Measurements from ENCODE around the gene GTPBP3. TPM values are rescaled to one million over a fixed set of nuclear protein-coding genes. Genes with fewer than 3 reads are reported as not detected.

Gene GTPBP3
- total and polyA plus RNA-seq, 9 of the 15 experiments (the other 6 are each of a cell fraction or from before 2014, with no cell fraction given): 4.9 to 124 (median 22.6) TPM

DNA sequence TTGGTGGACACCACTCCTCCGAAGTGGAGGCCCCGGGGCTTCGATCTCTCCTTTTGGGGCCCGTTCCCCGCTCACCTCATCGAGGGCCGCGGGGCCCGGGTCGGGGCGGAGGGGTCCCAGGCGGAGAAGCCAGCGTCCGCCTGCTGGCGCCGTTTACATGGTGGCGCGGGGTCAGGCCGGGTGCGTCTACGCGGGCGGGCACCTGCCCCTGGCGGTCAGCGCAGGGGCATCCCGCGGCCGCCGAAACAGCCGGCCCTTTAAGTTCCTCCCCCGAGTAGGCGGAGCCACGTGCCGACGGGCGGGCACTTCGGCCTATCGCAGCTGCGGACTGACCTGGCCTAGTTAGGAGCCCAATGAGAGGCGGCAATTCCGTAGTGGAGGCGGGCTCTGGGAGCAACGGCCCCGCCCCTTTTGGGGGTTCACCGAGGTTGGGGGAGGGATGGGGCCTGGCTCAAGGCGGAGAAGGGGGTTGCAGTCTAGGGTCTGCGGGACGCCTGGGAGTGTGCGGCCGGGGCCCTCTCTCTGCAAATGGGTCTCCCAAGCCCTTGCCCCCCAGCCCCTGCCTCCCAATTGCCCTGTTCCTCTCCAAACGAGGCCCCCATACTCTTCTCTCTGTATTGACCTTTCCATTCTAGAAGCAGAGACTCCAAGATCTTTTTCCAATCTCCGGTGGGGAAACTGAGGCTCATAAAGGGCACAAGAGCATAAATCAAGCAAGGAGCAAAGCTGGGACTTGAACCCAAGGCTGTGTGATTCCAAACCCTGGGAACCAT is 34.0 kb upstream of the GTPBP3 start, which contains the start of gene ABHD8 (continued):
- TF ChIP-seq, protein P1, sequence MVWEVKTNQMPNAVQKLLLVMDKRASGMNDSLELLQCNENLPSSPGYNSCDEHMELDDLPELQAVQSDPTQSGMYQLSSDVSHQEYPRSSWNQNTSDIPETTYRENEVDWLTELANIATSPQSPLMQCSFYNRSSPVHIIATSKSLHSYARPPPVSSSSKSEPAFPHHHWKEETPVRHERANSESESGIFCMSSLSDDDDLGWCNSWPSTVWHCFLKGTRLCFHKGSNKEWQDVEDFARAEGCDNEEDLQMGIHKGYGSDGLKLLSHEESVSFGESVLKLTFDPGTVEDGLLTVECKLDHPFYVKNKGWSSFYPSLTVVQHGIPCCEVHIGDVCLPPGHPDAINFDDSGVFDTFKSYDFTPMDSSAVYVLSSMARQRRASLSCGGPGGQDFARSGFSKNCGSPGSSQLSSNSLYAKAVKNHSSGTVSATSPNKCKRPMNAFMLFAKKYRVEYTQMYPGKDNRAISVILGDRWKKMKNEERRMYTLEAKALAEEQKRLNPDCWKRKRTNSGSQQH (CRISPR knock-in tag; IDR thresholded peaks at IDR 0.05): no peak
- no peak for TF ChIP-seq MIER1 (IDR thresholded peaks at IDR 0.05; ENCODE audit: low read depth)
- TF ChIP-seq, protein P2, sequence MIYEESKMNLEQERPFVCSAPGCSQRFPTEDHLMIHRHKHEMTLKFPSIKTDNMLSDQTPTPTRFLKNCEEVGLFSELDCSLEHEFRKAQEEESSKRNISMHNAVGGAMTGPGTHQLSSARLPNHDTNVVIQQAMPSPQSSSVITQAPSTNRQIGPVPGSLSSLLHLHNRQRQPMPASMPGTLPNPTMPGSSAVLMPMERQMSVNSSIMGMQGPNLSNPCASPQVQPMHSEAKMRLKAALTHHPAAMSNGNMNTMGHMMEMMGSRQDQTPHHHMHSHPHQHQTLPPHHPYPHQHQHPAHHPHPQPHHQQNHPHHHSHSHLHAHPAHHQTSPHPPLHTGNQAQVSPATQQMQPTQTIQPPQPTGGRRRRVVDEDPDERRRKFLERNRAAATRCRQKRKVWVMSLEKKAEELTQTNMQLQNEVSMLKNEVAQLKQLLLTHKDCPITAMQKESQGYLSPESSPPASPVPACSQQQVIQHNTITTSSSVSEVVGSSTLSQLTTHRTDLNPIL (CRISPR knock-in tag; IDR thresholded peaks at IDR 0.05): no peak
- TF ChIP-seq, protein P3, sequence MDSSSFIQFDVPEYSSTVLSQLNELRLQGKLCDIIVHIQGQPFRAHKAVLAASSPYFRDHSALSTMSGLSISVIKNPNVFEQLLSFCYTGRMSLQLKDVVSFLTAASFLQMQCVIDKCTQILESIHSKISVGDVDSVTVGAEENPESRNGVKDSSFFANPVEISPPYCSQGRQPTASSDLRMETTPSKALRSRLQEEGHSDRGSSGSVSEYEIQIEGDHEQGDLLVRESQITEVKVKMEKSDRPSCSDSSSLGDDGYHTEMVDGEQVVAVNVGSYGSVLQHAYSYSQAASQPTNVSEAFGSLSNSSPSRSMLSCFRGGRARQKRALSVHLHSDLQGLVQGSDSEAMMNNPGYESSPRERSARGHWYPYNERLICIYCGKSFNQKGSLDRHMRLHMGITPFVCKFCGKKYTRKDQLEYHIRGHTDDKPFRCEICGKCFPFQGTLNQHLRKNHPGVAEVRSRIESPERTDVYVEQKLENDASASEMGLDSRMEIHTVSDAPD (CRISPR knock-in tag; IDR thresholded peaks at IDR 0.05): no peak
- TF ChIP-seq CEBPB (tag; IDR thresholded peaks at IDR 0.05): no peak
- TF ChIP-seq, protein P4, sequence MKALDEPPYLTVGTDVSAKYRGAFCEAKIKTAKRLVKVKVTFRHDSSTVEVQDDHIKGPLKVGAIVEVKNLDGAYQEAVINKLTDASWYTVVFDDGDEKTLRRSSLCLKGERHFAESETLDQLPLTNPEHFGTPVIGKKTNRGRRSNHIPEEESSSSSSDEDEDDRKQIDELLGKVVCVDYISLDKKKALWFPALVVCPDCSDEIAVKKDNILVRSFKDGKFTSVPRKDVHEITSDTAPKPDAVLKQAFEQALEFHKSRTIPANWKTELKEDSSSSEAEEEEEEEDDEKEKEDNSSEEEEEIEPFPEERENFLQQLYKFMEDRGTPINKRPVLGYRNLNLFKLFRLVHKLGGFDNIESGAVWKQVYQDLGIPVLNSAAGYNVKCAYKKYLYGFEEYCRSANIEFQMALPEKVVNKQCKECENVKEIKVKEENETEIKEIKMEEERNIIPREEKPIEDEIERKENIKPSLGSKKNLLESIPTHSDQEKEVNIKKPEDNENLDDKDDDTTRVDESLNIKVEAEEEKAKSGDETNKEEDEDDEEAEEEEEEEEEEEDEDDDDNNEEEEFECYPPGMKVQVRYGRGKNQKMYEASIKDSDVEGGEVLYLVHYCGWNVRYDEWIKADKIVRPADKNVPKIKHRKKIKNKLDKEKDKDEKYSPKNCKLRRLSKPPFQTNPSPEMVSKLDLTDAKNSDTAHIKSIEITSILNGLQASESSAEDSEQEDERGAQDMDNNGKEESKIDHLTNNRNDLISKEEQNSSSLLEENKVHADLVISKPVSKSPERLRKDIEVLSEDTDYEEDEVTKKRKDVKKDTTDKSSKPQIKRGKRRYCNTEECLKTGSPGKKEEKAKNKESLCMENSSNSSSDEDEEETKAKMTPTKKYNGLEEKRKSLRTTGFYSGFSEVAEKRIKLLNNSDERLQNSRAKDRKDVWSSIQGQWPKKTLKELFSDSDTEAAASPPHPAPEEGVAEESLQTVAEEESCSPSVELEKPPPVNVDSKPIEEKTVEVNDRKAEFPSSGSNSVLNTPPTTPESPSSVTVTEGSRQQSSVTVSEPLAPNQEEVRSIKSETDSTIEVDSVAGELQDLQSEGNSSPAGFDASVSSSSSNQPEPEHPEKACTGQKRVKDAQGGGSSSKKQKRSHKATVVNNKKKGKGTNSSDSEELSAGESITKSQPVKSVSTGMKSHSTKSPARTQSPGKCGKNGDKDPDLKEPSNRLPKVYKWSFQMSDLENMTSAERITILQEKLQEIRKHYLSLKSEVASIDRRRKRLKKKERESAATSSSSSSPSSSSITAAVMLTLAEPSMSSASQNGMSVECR (CRISPR knock-in tag; IDR thresholded peaks at IDR 0.05): no peak
- TF ChIP-seq, protein P5, sequence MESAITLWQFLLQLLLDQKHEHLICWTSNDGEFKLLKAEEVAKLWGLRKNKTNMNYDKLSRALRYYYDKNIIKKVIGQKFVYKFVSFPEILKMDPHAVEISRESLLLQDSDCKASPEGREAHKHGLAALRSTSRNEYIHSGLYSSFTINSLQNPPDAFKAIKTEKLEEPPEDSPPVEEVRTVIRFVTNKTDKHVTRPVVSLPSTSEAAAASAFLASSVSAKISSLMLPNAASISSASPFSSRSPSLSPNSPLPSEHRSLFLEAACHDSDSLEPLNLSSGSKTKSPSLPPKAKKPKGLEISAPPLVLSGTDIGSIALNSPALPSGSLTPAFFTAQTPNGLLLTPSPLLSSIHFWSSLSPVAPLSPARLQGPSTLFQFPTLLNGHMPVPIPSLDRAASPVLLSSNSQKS (CRISPR knock-in tag; IDR thresholded peaks at IDR 0.05): no peak
- TF ChIP-seq, protein P6, sequence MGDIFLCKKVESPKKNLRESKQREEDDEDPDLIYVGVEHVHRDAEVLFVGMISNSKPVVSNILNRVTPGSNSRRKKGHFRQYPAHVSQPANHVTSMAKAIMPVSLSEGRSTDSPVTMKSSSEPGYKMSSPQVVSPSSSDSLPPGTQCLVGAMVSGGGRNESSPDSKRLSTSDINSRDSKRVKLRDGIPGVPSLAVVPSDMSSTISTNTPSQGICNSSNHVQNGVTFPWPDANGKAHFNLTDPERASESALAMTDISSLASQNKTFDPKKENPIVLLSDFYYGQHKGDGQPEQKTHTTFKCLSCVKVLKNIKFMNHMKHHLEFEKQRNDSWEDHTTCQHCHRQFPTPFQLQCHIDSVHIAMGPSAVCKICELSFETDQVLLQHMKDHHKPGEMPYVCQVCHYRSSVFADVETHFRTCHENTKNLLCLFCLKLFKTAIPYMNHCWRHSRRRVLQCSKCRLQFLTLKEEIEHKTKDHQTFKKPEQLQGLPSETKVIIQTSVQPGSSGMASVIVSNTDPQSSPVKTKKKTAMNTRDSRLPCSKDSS (IDR thresholded peaks at IDR 0.05; ENCODE audit: low read depth, partially characterized antibody): no peak
- no peak for TF ChIP-seq FOSL1 (tag; conservative IDR thresholded peaks at IDR 0.05)
- TF ChIP-seq ZNF274 (IDR thresholded peaks at IDR 0.05; ENCODE audit: borderline replicate concordance, low read depth, low read length): no peak
- TF ChIP-seq ZNF778 (CRISPR knock-in tag; IDR thresholded peaks at IDR 0.05): no peak
- TF ChIP-seq TAF9B (IDR thresholded peaks at IDR 0.05; ENCODE audit: partially characterized antibody): no peak
- 0 out of 2 replicates have a peak, but pooled peaks have one; percentile 48 for TF ChIP-seq SUPT5H (IDR thresholded peaks at IDR 0.05)
- TF ChIP-seq EWSR1 (IDR thresholded peaks at IDR 0.05; ENCODE audit: borderline replicate concordance, low read depth, partially characterized antibody): no peak
- no peak for TF ChIP-seq TEAD4 (IDR thresholded peaks at IDR 0.05; ENCODE audit: low read length)
- TF ChIP-seq TEAD4 (CRISPR knock-in tag; IDR thresholded peaks at IDR 0.05; ENCODE audit: borderline replicate concordance): no peak
